ENCODE results near the gene BSPRY.

DNA sequence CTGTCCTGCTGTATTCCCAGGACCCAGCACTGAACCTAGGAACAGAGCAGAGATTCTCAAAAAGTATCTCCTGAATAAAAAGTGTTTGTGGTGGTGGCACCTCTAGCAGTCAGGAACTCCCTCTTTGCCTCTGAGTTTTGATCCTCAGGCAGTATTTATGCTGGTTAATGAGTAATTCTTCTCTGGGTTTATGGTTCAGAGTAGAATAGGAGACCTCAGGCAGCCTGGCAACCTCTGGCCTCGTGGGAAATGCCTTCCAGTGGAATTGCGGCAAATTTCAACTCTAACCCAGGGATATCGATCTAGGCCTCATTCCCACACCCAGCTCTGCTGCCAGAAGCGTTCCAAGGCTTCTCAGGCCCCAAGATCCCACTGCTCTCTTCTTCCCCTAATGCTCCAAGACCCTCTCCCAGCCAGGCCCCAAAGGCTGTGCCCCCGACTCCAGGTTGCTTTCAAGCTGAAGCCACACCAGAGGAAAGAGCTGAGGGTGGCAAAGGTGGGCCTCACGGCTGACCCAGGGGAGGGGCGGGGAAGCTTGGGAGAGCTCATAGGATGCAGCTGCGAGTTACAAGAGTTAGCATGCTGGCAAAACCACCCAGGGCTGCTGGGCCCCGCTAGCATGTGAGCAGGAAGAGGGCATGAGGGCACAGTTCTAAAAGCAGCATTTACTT, 38.4 kb downstream of the BSPRY start:
- TF ChIP-seq GATA2 (IDR thresholded peaks at IDR 0.05; ENCODE audit: low read depth, low read length) (no peak), GATA3 (IDR thresholded peaks at IDR 0.05; ENCODE audit: low read depth, low read length) (no peak)
